ENCODE data around the gene FBLN2. TPM values are rescaled to one million over a fixed set of nuclear protein-coding genes. Genes with fewer than 3 reads are reported as not detected.

Gene FBLN2
- total RNA-seq, 3 donors from 2014 or later (not counting 1 experiment from before 2014, with no cell fraction given): 0.61 to 2.7 (median 1.6) TPM

GRCh38 chr3:13674538-13675185 lies 125.7 kb downstream of the FBLN2 start:
- no peaks in the 10 kb centered on the region for H3K27me3 ChIP-seq (ENCODE audit: control insufficient read depth, insufficient read depth, low read length)
- H3K9me3 ChIP-seq (ENCODE audit: control insufficient read depth, insufficient read depth, low read length): no peaks in the 10 kb centered on the region
- no peak for DNase-seq
- Mint-ChIP-seq H3K4me3 (no peak overlapping the region), H3K27me3 (ENCODE audit: low read depth in 2 of 2) (peaks cover 6 to 12% of the 10 kb centered on the region in 2 donors), H3K36me3 (no peaks in the 10 kb centered on the region), H3K4me1 (no peaks in the 10 kb centered on the region), H3K9me3 (no peaks in the 10 kb centered on the region), H3K27ac (no peak overlapping the region)
- intact Hi-C loops (cut with micrococcal nuclease): no loop called here
- no peak for ATAC-seq
- no peak for TF ChIP-seq CTCF (IDR thresholded peaks at IDR 0.05)
- 76% methylated on average over 10 of the region's 10 CpGs for WGBS (ENCODE audit: insufficient coverage)
- H3K27ac ChIP-seq (ENCODE audit: low read length): no peak overlapping the region
- no peak overlapping the region for H3K4me3 ChIP-seq (ENCODE audit: low read length)
- no peaks in the 10 kb centered on the region for H3K36me3 ChIP-seq (ENCODE audit: control insufficient read depth, insufficient read depth, low read length)
- no peaks in the 10 kb centered on the region for H3K4me1 ChIP-seq (ENCODE audit: control insufficient read depth, insufficient read depth, low read length)

- Mint-ChIP-seq H3K9me3 (no peaks in the 10 kb centered on the region), H3K27ac (no peak overlapping the region), H3K4me1 (no peaks in the 10 kb centered on the region), H3K36me3 (no peaks in the 10 kb centered on the region), H3K4me3 (no peak overlapping the region), H3K27me3 (ENCODE audit: low read depth in 2 of 2) (peaks cover 6 to 12% of the 10 kb centered on the region in 2 donors)
- Histone ChIP-seq H3K9me3 (ENCODE audit: control insufficient read depth, insufficient read depth, low read length) (no peaks in the 10 kb centered on the region), H3K36me3 (ENCODE audit: control insufficient read depth, insufficient read depth, low read length) (no peaks in the 10 kb centered on the region), H3K27ac (ENCODE audit: low read length) (no peak overlapping the region), H3K4me1 (ENCODE audit: control insufficient read depth, insufficient read depth, low read length) (no peaks in the 10 kb centered on the region), H3K4me3 (ENCODE audit: low read length) (no peak overlapping the region), H3K27me3 (ENCODE audit: control insufficient read depth, insufficient read depth, low read length) (no peaks in the 10 kb centered on the region)
- DNase-seq (no peak), ATAC-seq (no peak)
- WGBS (ENCODE audit: insufficient coverage): 85% methylated on average over 9 of the region's 9 CpGs
- no peak for TF ChIP-seq CTCF (IDR thresholded peaks at IDR 0.05)
- intact Hi-C loops (cut with micrococcal nuclease): no loop called here
Measured at GRCh38 chr3:13676356-13677017, 127.6 kb downstream of the FBLN2 start.

- no peak for TF ChIP-seq CTCF (IDR thresholded peaks at IDR 0.05)
- Mint-ChIP-seq H3K27ac (no peak overlapping the region), H3K4me3 (no peak overlapping the region), H3K4me1 (no peaks in the 10 kb centered on the region), H3K36me3 (no peaks in the 10 kb centered on the region), H3K27me3 (ENCODE audit: low read depth in 2 of 2) (peaks cover 6 to 12% of the 10 kb centered on the region in 2 donors), H3K9me3 (no peaks in the 10 kb centered on the region)
- no peaks in the 10 kb centered on the region for H3K36me3 ChIP-seq (ENCODE audit: control insufficient read depth, insufficient read depth, low read length)
- WGBS (ENCODE audit: insufficient coverage): 92% methylated on average over 3 of the region's 4 CpGs
- no peaks in the 10 kb centered on the region for H3K9me3 ChIP-seq (ENCODE audit: control insufficient read depth, insufficient read depth, low read length)
- intact Hi-C loops (cut with micrococcal nuclease): no loop called here
- H3K4me3 ChIP-seq (ENCODE audit: low read length): no peak overlapping the region
- H3K27ac ChIP-seq (ENCODE audit: low read length): no peak overlapping the region
- no peaks in the 10 kb centered on the region for H3K27me3 ChIP-seq (ENCODE audit: control insufficient read depth, insufficient read depth, low read length)
- H3K4me1 ChIP-seq (ENCODE audit: control insufficient read depth, insufficient read depth, low read length): no peaks in the 10 kb centered on the region
- ATAC-seq (no peak), DNase-seq (no peak)
Measured at GRCh38 chr3:13677272-13677671, 128.3 kb downstream of the FBLN2 start.
